GM12891 (cell line): ENCODE measurements around the gene NET1.

Source experiments
- PAX5 ChIP-seq: IDR thresholded peaks from 2 replicates; pipeline ENCODE4 v1.6.1; 2011; ENCODE audit warnings: low read length, moderate library complexity, mild to moderate bottlenecking; ENCODE audit not compliant: insufficient read depth, severe bottlenecking
- POLR2A ChIP-seq: IDR thresholded peaks from 2 replicates; pipeline ENCODE4 v1.6.1; 2011; ENCODE audit warnings: low read depth, low read length, control low read depth
- POLR2AphosphoS5 ChIP-seq: IDR thresholded peaks from 2 replicates; pipeline ENCODE4 v1.6.1; 2011; ENCODE audit warnings: low read depth, low read length, control low read depth
- POU2F2 ChIP-seq: IDR thresholded peaks from 2 replicates; pipeline ENCODE4 v1.6.1; 2011; ENCODE audit warnings: low read depth, mild to moderate bottlenecking, control low read depth, low read length, moderate library complexity
- SPI1 ChIP-seq: IDR thresholded peaks from 2 replicates; pipeline ENCODE4 v1.6.1; 2011; ENCODE audit warnings: low read depth, low read length, control low read depth
- TAF1 ChIP-seq: IDR thresholded peaks from 2 replicates; pipeline ENCODE4 v1.6.1; 2011; ENCODE audit warnings: low read depth, low read length, control low read depth

- TF ChIP-seq POLR2A (no peak), TAF1 (no peak), POLR2AphosphoS5 (no peak), SPI1 (no peak), POU2F2 (no peak), PAX5 (no peak)
Measured at GRCh38 chr10:5469353-5470061, 57.1 kb downstream of the NET1 start.
